HG03342 (cell line): ENCODE measurements around the gene LAPTM4A.
A peak's percentile ranks its signal among the peaks of the same experiment; 100 is the strongest.
"Not testable (repeated sequence)": the region's sequence is repeated elsewhere in the genome, so short reads cannot be mapped to it uniquely, and the experiment has no call there.

ENCODE experiments used
- ATAC-seq: cut with Tn5 transposase; IDR thresholded peaks from one replicate; pipeline ENCODE4 v1.9.1; 2021; ENCODE audit warnings: mild to moderate bottlenecking, moderate library complexity; ENCODE audit not compliant: unreplicated experiment

The LAPTM4A gene

GRCh38 chr2:20052861-20053281, 1.4 kb upstream of the LAPTM4A start:
- no peak for ATAC-seq

GRCh38 chr2:20052229-20052851, 912 bp upstream of the LAPTM4A start:
- no peak for ATAC-seq

GRCh38 chr2:20050646-20051531, 539 bp downstream of the LAPTM4A start:
- peak; percentile 17 for ATAC-seq

- ATAC-seq = peak; percentile 25
These were observed 1.3 kb downstream of the LAPTM4A start for GRCh38 chr2:20050104-20050645.

- ATAC-seq = no peak
These were observed 1.8 kb downstream of the LAPTM4A start for GRCh38 chr2:20049637-20050036.

GRCh38 chr2:20048488-20049448, 2.7 kb downstream of the LAPTM4A start:
- no peak for ATAC-seq

- ATAC-seq = not testable (repeated sequence)
These were observed 5.6 kb downstream of the LAPTM4A start for GRCh38 chr2:20045712-20046292.

- ATAC-seq = no peak
These were observed 6.7 kb downstream of the LAPTM4A start for GRCh38 chr2:20044778-20045177.

GRCh38 chr2:20042531-20042930, 8.9 kb downstream of the LAPTM4A start:
- ATAC-seq = no peak

- ATAC-seq = no peak
These were observed 10.8 kb downstream of the LAPTM4A start for GRCh38 chr2:20040489-20041172.

- ATAC-seq = no peak
These were observed 13.8 kb downstream of the LAPTM4A start for GRCh38 chr2:20037660-20038059.

GRCh38 chr2:20035955-20036666, 15.3 kb downstream of the LAPTM4A start:
- ATAC-seq = no peak

GRCh38 chr2:20034821-20035220, 16.6 kb downstream of the LAPTM4A start:
- ATAC-seq = no peak

GRCh38 chr2:20034218-20034617, 17.2 kb downstream of the LAPTM4A start:
- ATAC-seq = no peak

GRCh38 chr2:20033322-20033721, 18.1 kb downstream of the LAPTM4A start:
- ATAC-seq = no peak

- ATAC-seq = no peak
These were observed 21.2 kb downstream of the LAPTM4A start for GRCh38 chr2:20030224-20030623.

- no peak for ATAC-seq
These were observed 23.6 kb downstream of the LAPTM4A start for GRCh38 chr2:20027705-20028434.

- ATAC-seq = no peak
These were observed 24.2 kb downstream of the LAPTM4A start for GRCh38 chr2:20027260-20027677.
